ENCODE data around the gene PTCHD4.

PTCHD4 gene

GRCh38 chr6:48111143-48111506, at the start of gene PTCHD4:
Gene PTCHD4 (minus strand): TSS chr6:48111197. CDS start chr6:48068957, 42,240 bp downstream.
- DNase-seq (ENCODE audit: low read depth), result peak; percentile 7
- TF ChIP-seq CTCF (IDR thresholded peaks at IDR 0.05; ENCODE audit: control insufficient read depth, insufficient read depth, low read depth, low read length, missing control alignments), result no peak
- peak within 1 kb of the TSS; percentile 37 for H3K4me3 ChIP-seq (ENCODE audit: control insufficient read depth, low read depth, low read length)

GRCh38 chr6:48151142-48151541, 40.1 kb upstream of the PTCHD4 start:
- DNase-seq (ENCODE audit: low read depth), result no peak
- no peak for TF ChIP-seq CTCF (IDR thresholded peaks at IDR 0.05; ENCODE audit: control insufficient read depth, insufficient read depth, low read depth, low read length, missing control alignments)
- no peak overlapping the region for H3K4me3 ChIP-seq (ENCODE audit: control insufficient read depth, low read depth, low read length)

DNA sequence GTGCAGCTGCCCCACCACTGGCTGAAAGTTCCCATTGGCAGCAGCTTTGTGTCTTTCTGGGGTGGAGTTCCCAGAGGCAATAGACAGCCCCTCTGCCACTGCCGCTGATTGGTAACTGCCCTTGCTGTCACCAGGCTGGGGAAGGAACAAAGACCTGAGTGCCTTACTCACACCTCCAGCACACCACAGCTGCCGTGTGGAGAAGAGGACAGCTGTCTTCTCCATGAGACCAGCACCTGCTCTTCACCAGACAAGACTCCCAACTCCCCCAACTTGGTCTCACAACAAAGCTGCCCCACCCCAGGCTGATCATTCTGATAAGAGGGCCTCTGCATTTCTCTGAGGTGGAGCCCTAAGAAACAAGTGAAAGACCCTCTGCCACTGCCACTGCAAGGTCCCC, 39.7 kb upstream of the PTCHD4 start:
- no peak for TF ChIP-seq CTCF (IDR thresholded peaks at IDR 0.05; ENCODE audit: control insufficient read depth, insufficient read depth, low read depth, low read length, missing control alignments)
- no peak for DNase-seq (ENCODE audit: low read depth)
- H3K4me3 ChIP-seq (ENCODE audit: control insufficient read depth, low read depth, low read length), result no peak overlapping the region

- TF ChIP-seq CTCF (IDR thresholded peaks at IDR 0.05; ENCODE audit: control insufficient read depth, insufficient read depth, low read depth, low read length, missing control alignments), result no peak
- H3K4me3 ChIP-seq (ENCODE audit: control insufficient read depth, low read depth, low read length), result no peak overlapping the region
- DNase-seq (ENCODE audit: low read depth), result no peak
These were observed 36.1 kb upstream of the PTCHD4 start for GRCh38 chr6:48147051-48147450.

DNA sequence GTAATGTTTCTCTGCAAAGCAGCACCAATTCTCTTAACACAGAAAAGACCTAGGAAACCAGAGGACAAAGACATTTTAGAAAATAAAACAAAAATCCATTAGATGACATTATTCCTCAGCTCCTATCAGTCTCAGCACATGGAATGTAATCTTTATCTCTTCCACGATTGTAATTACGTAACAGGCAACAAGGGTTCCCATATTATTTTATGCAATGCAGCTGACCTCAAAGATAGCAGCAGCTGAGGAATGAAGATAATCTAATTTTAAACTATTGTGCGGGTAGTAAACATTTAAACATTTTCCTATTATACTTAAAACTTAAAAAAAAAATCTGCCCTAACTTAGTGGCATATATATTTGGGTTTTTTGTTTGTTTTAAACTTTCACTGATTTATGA, 33.0 kb upstream of the PTCHD4 start:
- no peak overlapping the region for H3K4me3 ChIP-seq (ENCODE audit: control insufficient read depth, low read depth, low read length)
- no peak for DNase-seq (ENCODE audit: low read depth)
- TF ChIP-seq CTCF (IDR thresholded peaks at IDR 0.05; ENCODE audit: control insufficient read depth, insufficient read depth, low read depth, low read length, missing control alignments), result no peak

DNA sequence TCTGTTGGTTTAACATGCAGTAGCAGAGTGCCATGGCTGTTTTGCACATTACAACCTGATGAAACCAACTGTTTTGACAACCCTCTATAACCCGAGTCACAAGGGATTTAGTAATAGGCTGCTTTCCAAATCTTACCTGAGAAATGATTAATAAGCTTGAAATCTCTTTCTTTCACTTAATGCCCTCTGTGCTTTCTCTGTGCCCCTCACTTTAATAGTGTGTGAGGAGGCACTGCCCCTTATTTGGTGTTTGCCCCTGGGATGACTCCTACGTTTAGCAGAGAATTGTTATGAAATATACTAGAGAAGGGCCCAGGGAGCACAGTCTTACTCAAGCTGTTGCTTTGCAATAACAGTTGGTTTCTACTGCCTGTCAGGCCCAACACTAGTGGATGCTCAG, 31.0 kb upstream of the PTCHD4 start:
- no peak for DNase-seq (ENCODE audit: low read depth)
- H3K4me3 ChIP-seq (ENCODE audit: control insufficient read depth, low read depth, low read length), result no peak overlapping the region
- no peak for TF ChIP-seq CTCF (IDR thresholded peaks at IDR 0.05; ENCODE audit: control insufficient read depth, insufficient read depth, low read depth, low read length, missing control alignments)
